SK-N-SH treated with all-trans-retinoic acid at 6 μM for 48 hours (cell line): Measurements from ENCODE around the gene RAB18.

Experiments used
- ATAC-seq: fragments of 200-7000 bp; cut with Tn5 transposase; 3 replicates; pipeline ENCODE4 v1.9.1; 2020; ENCODE audit warnings: mild to moderate bottlenecking, moderate library complexity
- ARNTL ChIP-seq: fragments of 450-650 bp; formaldehyde crosslinking; IDR thresholded peaks from 2 replicates; pipeline ENCODE4 v1.5.0; 2020; ENCODE audit warnings: low read depth, mild to moderate bottlenecking, moderate library complexity, borderline replicate concordance
- BACH2 ChIP-seq: fragments of 250-450 bp; sonication (Bioruptor Pico); IDR thresholded peaks from 2 replicates; pipeline ENCODE4 v1.9.0; 2021; ENCODE audit warnings: mild to moderate bottlenecking, borderline replicate concordance
- CSRNP3 ChIP-seq: fragments of 250-450 bp; sonication (Bioruptor Pico); IDR thresholded peaks from 2 replicates; pipeline ENCODE4 v1.5.1; 2021; ENCODE audit warnings: mild to moderate bottlenecking, moderate library complexity
- ESRRG ChIP-seq: fragments of 250-450 bp; sonication (Bioruptor Pico); IDR thresholded peaks from 2 replicates; pipeline ENCODE4 v1.6.1; 2021; ENCODE audit warnings: mild to moderate bottlenecking
- GLIS3 ChIP-seq: fragments of 250-450 bp; sonication (Bioruptor Pico); IDR thresholded peaks from 2 replicates; pipeline ENCODE4 v1.5.0; 2020; ENCODE audit warnings: mild to moderate bottlenecking, moderate library complexity
- OSR1 ChIP-seq: fragments of 250-450 bp; sonication (Bioruptor Pico); IDR thresholded peaks from 2 replicates; pipeline ENCODE4 v1.8.0; 2022; ENCODE audit warnings: moderate library complexity, mild to moderate bottlenecking, inconsistent platforms
- PATZ1 ChIP-seq: fragments of 250-450 bp; sonication (Bioruptor Pico); IDR thresholded peaks from 2 replicates; pipeline ENCODE4 v1.8.0; 2020; ENCODE audit warnings: mild to moderate bottlenecking, moderate library complexity, borderline replicate concordance
- POU6F1 ChIP-seq: fragments of 250-450 bp; sonication (Bioruptor Pico); IDR thresholded peaks from 2 replicates; pipeline ENCODE4 v1.8.0; 2021; ENCODE audit warnings: low read depth, mild to moderate bottlenecking, moderate library complexity, borderline replicate concordance
- RARB ChIP-seq: fragments of 250-450 bp; sonication (Bioruptor Pico); IDR thresholded peaks from 2 replicates; pipeline ENCODE4 v1.8.0; 2021; ENCODE audit warnings: mild to moderate bottlenecking, moderate library complexity
- SNAI2 ChIP-seq: fragments of 250-450 bp; sonication (Bioruptor Pico); IDR thresholded peaks from 2 replicates; pipeline ENCODE4 v1.5.0; 2020; ENCODE audit warnings: mild to moderate bottlenecking, moderate library complexity
- TOX ChIP-seq: fragments of 250-450 bp; sonication (Bioruptor Pico); IDR thresholded peaks from 2 replicates; pipeline ENCODE4 v1.8.0; 2021; ENCODE audit warnings: mild to moderate bottlenecking, moderate library complexity, borderline replicate concordance
- TSHZ2 ChIP-seq: fragments of 250-450 bp; sonication (Bioruptor Pico); IDR thresholded peaks from 2 replicates; pipeline ENCODE4 v1.5.0; 2020; ENCODE audit warnings: mild to moderate bottlenecking, moderate library complexity
- ZC3H10 ChIP-seq: fragments of 250-450 bp; sonication (Bioruptor Pico); IDR thresholded peaks from 2 replicates; pipeline ENCODE4 v1.5.1; 2021; ENCODE audit warnings: mild to moderate bottlenecking, moderate library complexity
- ZFP30 ChIP-seq: fragments of 450-650 bp; formaldehyde crosslinking; IDR thresholded peaks from 2 replicates; pipeline ENCODE4 v1.5.0; 2022; ENCODE audit warnings: mild to moderate bottlenecking, moderate library complexity
- ZNF565 ChIP-seq: fragments of 450-650 bp; formaldehyde crosslinking; conservative IDR thresholded peaks from 2 replicates; pipeline ENCODE4 v1.5.0; 2020; ENCODE audit warnings: low read depth, mild to moderate bottlenecking, moderate library complexity
- ZNF70 ChIP-seq: fragments of 450-650 bp; formaldehyde crosslinking; IDR thresholded peaks from 2 replicates; pipeline ENCODE4 v1.5.0; 2020; ENCODE audit warnings: mild to moderate bottlenecking, moderate library complexity
- ZNF8 ChIP-seq: fragments of 450-650 bp; formaldehyde crosslinking; IDR thresholded peaks from 2 replicates; pipeline ENCODE4 v1.5.0; 2020; ENCODE audit warnings: mild to moderate bottlenecking, moderate library complexity

RAB18 gene

GRCh38 chr10:27474741-27475140 is 29.4 kb upstream of the RAB18 start:
- ATAC-seq: no peak
- TF ChIP-seq ZNF8 (CRISPR knock-in tag) (no peak), ZNF70 (CRISPR knock-in tag) (no peak), OSR1 (no peak), CSRNP3 (no peak), ZNF565 (no peak), RARB (CRISPR knock-in tag) (no peak)

- TF ChIP-seq CSRNP3 (no peak), TOX (CRISPR knock-in tag) (no peak), BACH2 (CRISPR knock-in tag) (no peak), OSR1 (no peak), ZNF565 (no peak)
- no peak for ATAC-seq
Measured at GRCh38 chr10:27479016-27479415, 25.1 kb upstream of the RAB18 start.

- no peak for TF ChIP-seq SNAI2
- TF ChIP-seq ZFP30 (CRISPR knock-in tag): no peak
- no peak for TF ChIP-seq TOX (CRISPR knock-in tag)
- no peak for TF ChIP-seq TSHZ2
- no peak for ATAC-seq
Measured at GRCh38 chr10:27481486-27481885, 22.6 kb upstream of the RAB18 start.

GRCh38 chr10:27482984-27483956 is 20.8 kb upstream of the RAB18 start:
- ATAC-seq: 0 out of 3 replicates have a peak, but pooled peaks have one; percentile 33
- TF ChIP-seq ESRRG (CRISPR knock-in tag) (no peak), PATZ1 (CRISPR knock-in tag) (no peak), ARNTL (CRISPR knock-in tag) (no peak)

GRCh38 chr10:27485368-27485767 is 18.7 kb upstream of the RAB18 start:
- no peak for ATAC-seq

More at GRCh38 chr10:27485368-27485767, 18.7 kb upstream of the RAB18 start:
- no peak for TF ChIP-seq ZC3H10
- no peak for TF ChIP-seq GLIS3 (CRISPR knock-in tag)
- no peak for TF ChIP-seq POU6F1
- TF ChIP-seq OSR1: no peak
- TF ChIP-seq, all 23 proteins: peak for 0
